Panc1 (cell line): ENCODE data around the gene CD164L2.

Source experiments
- CTCF ChIP-seq: fragments of 450-650 bp; IDR thresholded peaks from 2 replicates; pipeline ENCODE4 v1.5.1; 2017; ENCODE audit warnings: mild to moderate bottlenecking
- POLR2AphosphoS5 ChIP-seq: IDR thresholded peaks from 2 replicates; pipeline ENCODE4 v1.6.1; 2012; ENCODE audit warnings: mild to moderate bottlenecking, low read depth, low read length, moderate library complexity
- REST ChIP-seq, 2 experiments: IDR thresholded peaks; 2 replicates each; pipeline ENCODE4 v1.6.1; 2011 to 2012; ENCODE audit warnings: low read depth in 2 of 2, control low read depth in 1 of 2, low read length in 1 of 2, mild to moderate bottlenecking in 1 of 2, moderate library complexity in 1 of 2; ENCODE audit not compliant: insufficient read depth in 1 of 2
- SIN3A ChIP-seq: IDR thresholded peaks from 2 replicates; pipeline ENCODE4 v1.6.1; 2012; ENCODE audit warnings: low read depth, mild to moderate bottlenecking, low read length, moderate library complexity, borderline replicate concordance; ENCODE audit not compliant: insufficient read depth

- TF ChIP-seq CTCF (no peak), POLR2AphosphoS5 (no peak), REST (IDR thresholded peaks at IDR 0.05; ENCODE audit: insufficient read depth in 1 of 2, low read depth in 2 of 2, low read length in 1 of 2) (no peak), SIN3A (no peak)
These were observed 45.9 kb upstream of the CD164L2 start for GRCh38 chr1:27429029-27429425.
